ENCODE data around the gene RAB38.

DNA sequence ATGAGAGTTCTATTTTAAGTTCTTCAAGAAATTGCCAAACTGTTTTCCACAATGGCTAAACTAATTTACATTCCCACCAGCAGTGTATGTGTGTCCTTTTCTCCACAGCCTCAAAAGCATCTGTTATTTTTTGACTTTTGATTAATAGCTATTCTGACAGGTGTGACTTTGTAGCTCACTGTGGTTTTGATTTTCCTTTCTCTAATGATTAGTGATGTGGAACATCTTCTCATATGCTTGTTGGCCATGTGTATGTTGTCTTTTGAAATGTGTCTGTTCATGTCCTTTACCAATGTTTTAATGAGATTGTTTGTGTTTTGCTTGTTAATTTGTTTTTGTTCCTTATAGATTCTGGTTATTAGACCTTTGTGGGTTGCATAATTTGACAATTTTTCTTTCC is 18.0 kb upstream of the RAB38 start:
- TF ChIP-seq, protein P1, sequence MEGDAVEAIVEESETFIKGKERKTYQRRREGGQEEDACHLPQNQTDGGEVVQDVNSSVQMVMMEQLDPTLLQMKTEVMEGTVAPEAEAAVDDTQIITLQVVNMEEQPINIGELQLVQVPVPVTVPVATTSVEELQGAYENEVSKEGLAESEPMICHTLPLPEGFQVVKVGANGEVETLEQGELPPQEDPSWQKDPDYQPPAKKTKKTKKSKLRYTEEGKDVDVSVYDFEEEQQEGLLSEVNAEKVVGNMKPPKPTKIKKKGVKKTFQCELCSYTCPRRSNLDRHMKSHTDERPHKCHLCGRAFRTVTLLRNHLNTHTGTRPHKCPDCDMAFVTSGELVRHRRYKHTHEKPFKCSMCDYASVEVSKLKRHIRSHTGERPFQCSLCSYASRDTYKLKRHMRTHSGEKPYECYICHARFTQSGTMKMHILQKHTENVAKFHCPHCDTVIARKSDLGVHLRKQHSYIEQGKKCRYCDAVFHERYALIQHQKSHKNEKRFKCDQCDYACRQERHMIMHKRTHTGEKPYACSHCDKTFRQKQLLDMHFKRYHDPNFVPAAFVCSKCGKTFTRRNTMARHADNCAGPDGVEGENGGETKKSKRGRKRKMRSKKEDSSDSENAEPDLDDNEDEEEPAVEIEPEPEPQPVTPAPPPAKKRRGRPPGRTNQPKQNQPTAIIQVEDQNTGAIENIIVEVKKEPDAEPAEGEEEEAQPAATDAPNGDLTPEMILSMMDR (conservative IDR thresholded peaks at IDR 0.05), result no peak
- TF ChIP-seq ZFX (IDR thresholded peaks at IDR 0.05), result no peak

Measured in C4-2B (cell line).